Erythroblast (primary cell): Measurements from ENCODE around the gene IRF6.

Source experiments
- GATA1 ChIP-seq: IDR thresholded peaks from 2 replicates; pipeline ENCODE4 v1.6.1; 2011; ENCODE audit warnings: low read depth, mild to moderate bottlenecking, control low read depth, low read length, moderate library complexity
- POLR2A ChIP-seq: IDR thresholded peaks from 2 replicates; pipeline ENCODE4 v1.6.1; 2011; ENCODE audit warnings: mild to moderate bottlenecking, low read length

DNA sequence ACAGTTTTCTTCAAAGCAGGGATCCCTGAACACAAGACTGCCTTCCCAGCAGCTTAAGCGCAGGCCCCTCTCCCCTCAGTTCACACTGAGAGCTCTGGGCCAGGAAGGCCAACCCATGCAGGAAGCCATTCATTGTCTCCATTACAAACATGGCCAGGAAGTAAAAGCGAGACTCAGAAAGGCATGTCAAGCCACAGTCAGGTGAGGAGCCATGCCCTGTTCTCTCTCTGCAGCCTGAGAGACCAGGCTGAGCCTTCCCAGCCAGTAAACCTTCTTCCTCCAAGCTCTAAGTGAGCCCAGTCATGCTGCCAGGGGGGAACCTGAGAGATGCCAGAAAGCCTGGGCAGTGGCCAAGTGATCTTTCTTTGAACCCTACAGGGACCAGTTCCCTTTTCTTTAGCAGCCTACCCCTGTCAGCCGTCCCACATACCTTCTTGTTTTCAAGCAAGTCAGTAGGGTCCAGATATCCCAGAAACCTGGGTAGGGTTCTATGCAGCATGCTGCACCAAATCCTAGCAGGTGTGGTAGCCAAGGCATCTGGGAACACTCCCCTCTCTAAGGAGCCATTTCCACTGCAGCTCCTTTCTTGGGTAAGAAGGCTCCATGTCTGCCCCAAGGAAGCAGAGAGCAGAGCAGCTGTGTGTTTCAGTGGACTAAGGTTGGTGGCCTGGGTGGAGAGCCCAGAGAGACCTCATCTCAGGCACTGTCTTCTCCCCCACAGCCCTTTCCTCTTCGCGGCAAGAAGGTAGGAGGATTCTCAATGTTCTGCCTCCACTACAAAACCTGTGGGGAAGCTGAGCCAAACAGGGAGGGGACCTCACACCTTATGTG lies 49.1 kb downstream of the IRF6 start:
- TF ChIP-seq POLR2A (no peak), GATA1 (no peak)
